Gastroesophageal sphincter (tissue), 4 donors: ENCODE data around the gene TMA7. TPM values are rescaled to one million over a fixed set of nuclear protein-coding genes. Genes with fewer than 3 reads are reported as not detected.

Source experiments
- ATAC-seq: fragments of 150-250 bp; one replicate; pipeline ENCODE4 v1.9.1; 2016; ENCODE audit warnings: mild to moderate bottlenecking, moderate library complexity
- H3K27ac ChIP-seq, 4 donors: fragments of 200-600 bp; sonication (generic) in 3 of 4; 1 replicate in 3 of 4; 2 replicates in 1 of 4; pipeline ENCODE4 v1.5.1; 2016 to 2019
- H3K27me3 ChIP-seq: fragments of 200-600 bp; sonication (generic); one replicate; pipeline ENCODE4 v1.5.1; 2019
- H3K36me3 ChIP-seq, 2 donors: fragments of 200-600 bp; sonication (generic); one replicate each; pipeline ENCODE4 v1.5.1; 2019; ENCODE audit warnings: control low read depth in 1 of 2
- H3K4me1 ChIP-seq, 3 donors: fragments of 200-600 bp; sonication (generic); 1 replicate in 2 of 3; 2 replicates in 1 of 3; pipeline ENCODE4 v1.5.1; 2016 to 2019; ENCODE audit warnings: control low read depth in 2 of 3
- H3K4me3 ChIP-seq, 2 donors: fragments of 200-600 bp; sonication (generic); one replicate each; pipeline ENCODE4 v1.5.1; 2019; ENCODE audit warnings: mild to moderate bottlenecking in 1 of 2, moderate library complexity in 1 of 2
- H3K9me3 ChIP-seq, 3 donors: fragments of 200-600 bp; sonication (generic); one replicate each; pipeline ENCODE4 v1.5.1; 2017 to 2019; ENCODE audit warnings: control low read depth in 2 of 3
- EP300 ChIP-seq: sonication (generic); formaldehyde crosslinking; IDR thresholded peaks from one replicate; pipeline ENCODE4 v1.6.1; 2017; ENCODE audit warnings: antibody characterized with exemption, mild to moderate bottlenecking
- POLR2A ChIP-seq, 2 donors: fragments of 450-650 bp; IDR thresholded peaks; one replicate each; pipeline ENCODE4 v1.6.1; 2017; ENCODE audit warnings: antibody characterized with exemption in 2 of 2, mild to moderate bottlenecking in 2 of 2, moderate library complexity in 1 of 2
- POLR2AphosphoS5 ChIP-seq: sonication (generic); formaldehyde crosslinking; IDR thresholded peaks from one replicate; pipeline ENCODE4 v1.6.1; 2017; ENCODE audit warnings: antibody characterized with exemption
- WGBS, 2 donors: methylation state at CpG; one replicate each; pipeline ENCODE4 v1.1.5; 2018; ENCODE audit warnings: low coverage in 1 of 2; 5-methylcytosine and 5-hydroxymethylcytosine counted together
- total RNA-seq, 4 donors: library from RNA; depleted of rRNA; stranded (reverse); fragments of >200 nt; gene quantifications; one replicate each; pipeline ENCODE4 v1.1.0, GENCODE V29; 2016
- TF ChIP-seq, protein P1 (sequence below), 4 experiments: fragments of 200-600 bp in 2 of 4; fragments of 450-650 bp in 2 of 4; sonication (generic) in 1 of 4; IDR thresholded peaks; one replicate each; pipeline ENCODE4 v1.5.1; 2017 to 2019; ENCODE audit warnings: antibody characterized with exemption in 4 of 4, mild to moderate bottlenecking in 2 of 4, moderate library complexity in 2 of 4

Gene TMA7
- total RNA-seq, 4 donors from 2014 or later = 200 to 329 (median 260) TPM

DNA sequence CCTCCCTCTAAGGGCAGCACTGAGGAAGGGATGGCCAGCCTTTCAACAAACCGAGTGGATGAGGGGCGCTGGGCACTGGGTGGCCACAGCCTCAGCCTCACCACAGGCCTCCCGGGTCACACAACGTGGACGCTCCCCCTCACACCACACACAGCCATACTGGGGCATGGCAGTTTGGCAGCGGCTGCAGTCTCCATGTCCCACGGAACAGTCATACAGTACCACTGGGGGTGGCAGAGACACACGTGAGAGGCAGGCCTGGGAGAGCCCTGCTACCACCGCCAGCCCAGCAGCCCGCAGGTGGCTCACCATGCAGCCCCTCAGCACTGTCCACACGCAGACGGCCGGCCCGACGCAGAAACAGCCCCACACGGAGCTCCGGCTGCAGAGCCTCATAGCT is 21.9 kb upstream of the TMA7 start:
- TF ChIP-seq EP300 = no peak
- Histone ChIP-seq H3K27me3 (no peaks in the 10 kb centered on the region), H3K27ac (peak overlapping the region in 1 of 4 donors; percentile 17), H3K4me3 (no peak overlapping the region), H3K36me3 (peaks cover 0 to 100% of the 10 kb centered on the region in 2 donors), H3K4me1 (peaks cover 0 to 54% (median 0%) of the 10 kb centered on the region in 3 donors), H3K9me3 (no peaks in the 10 kb centered on the region)
- no peak for ATAC-seq
- WGBS, 2 donors = no CpG with 5 or more reads among the region's 17 CpGs

DNA sequence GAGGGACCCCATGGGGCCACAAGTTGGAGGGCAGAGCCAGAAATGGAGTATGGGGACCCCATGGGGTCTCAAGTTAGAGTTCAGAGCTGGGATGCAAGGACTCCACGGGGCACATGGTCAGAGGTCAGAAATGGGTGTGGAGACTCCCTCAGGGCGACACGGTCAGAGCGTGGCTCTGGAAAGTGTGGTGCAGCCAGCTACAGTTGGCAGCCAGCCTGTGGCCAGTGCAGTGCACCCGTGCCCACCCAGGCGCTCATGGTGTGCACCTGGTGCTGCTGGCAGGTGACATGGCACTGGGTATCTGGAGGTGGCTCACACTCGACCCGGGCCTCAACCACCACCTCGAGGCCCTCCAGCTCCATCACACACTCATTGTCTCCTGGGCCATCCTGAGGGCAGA is 21.4 kb upstream of the TMA7 start:
- H3K36me3 ChIP-seq = peaks cover 0 to 100% of the 10 kb centered on the region in 2 donors
- TF ChIP-seq EP300 = no peak
- TF ChIP-seq, protein P1, sequence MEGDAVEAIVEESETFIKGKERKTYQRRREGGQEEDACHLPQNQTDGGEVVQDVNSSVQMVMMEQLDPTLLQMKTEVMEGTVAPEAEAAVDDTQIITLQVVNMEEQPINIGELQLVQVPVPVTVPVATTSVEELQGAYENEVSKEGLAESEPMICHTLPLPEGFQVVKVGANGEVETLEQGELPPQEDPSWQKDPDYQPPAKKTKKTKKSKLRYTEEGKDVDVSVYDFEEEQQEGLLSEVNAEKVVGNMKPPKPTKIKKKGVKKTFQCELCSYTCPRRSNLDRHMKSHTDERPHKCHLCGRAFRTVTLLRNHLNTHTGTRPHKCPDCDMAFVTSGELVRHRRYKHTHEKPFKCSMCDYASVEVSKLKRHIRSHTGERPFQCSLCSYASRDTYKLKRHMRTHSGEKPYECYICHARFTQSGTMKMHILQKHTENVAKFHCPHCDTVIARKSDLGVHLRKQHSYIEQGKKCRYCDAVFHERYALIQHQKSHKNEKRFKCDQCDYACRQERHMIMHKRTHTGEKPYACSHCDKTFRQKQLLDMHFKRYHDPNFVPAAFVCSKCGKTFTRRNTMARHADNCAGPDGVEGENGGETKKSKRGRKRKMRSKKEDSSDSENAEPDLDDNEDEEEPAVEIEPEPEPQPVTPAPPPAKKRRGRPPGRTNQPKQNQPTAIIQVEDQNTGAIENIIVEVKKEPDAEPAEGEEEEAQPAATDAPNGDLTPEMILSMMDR (IDR thresholded peaks at IDR 0.05) = no peak
- no peak for TF ChIP-seq POLR2AphosphoS5
- no peak for TF ChIP-seq POLR2A (IDR thresholded peaks at IDR 0.05)
- peak overlapping the region in 1 of 4 donors; percentile 17 for H3K27ac ChIP-seq
- H3K4me1 ChIP-seq = peaks cover 0 to 54% (median under 1%) of the 10 kb centered on the region in 3 donors
- WGBS, 2 donors = 55 to 85% methylated on average over 2 to 5 of the region's 9 CpGs
- H3K4me3 ChIP-seq = no peak overlapping the region
- no peaks in the 10 kb centered on the region for H3K27me3 ChIP-seq
- ATAC-seq = no peak
- no peaks in the 10 kb centered on the region for H3K9me3 ChIP-seq

DNA sequence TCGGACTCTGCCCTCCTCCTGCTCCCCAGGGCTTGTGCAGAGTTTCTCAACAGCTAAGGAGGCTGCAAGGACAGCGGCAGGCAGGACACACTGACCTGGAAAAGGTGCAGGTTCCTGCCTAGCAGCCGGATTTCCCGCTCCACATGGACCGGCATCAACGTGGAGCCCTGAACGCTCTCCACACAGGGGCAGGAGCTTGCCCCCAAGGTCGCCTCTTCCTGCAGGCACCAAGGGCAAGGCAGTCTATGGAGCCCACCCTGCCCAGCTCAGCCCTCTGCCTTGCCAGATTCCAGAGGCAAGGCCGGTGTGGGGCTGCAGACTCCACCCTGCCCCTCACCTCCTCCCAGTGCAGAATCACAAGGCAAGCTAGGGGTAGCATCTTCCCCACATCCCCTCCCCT is 20.9 kb upstream of the TMA7 start:
- Histone ChIP-seq H3K4me1 (peaks cover 0 to 54% (median 6%) of the 10 kb centered on the region in 3 donors), H3K9me3 (no peaks in the 10 kb centered on the region), H3K27ac (no peak overlapping the region), H3K36me3 (peaks cover 0 to 100% of the 10 kb centered on the region in 2 donors), H3K4me3 (no peak overlapping the region), H3K27me3 (no peaks in the 10 kb centered on the region)
- ATAC-seq = no peak
- TF ChIP-seq POLR2A (IDR thresholded peaks at IDR 0.05) (no peak), EP300 (no peak), POLR2AphosphoS5 (no peak)
- TF ChIP-seq, protein P1 (IDR thresholded peaks at IDR 0.05) = no peak
- no CpG with 5 or more reads among the region's 9 CpGs for WGBS, 2 donors

DNA sequence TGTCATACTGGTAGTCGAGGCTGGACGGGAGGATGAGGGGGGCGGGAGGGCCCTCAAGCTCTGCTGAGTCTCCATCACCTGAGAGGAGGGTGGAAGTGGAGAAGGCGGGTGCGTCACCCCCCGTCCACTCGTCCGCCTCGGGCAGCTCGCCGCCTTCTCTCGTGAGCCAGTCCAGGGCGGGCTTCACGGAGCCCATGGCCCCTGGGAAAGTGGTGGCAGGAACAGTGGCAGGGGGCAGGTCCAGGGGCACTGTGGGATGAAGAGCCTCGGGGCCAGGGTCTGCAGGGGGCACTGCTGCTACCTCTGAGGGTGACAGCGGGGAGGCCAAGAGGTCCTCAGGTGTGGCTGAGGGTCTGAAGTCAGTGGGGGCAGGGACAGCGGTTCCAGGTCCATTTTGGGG is 20.5 kb upstream of the TMA7 start:
- H3K27me3 ChIP-seq = no peaks in the 10 kb centered on the region
- no peaks in the 10 kb centered on the region for H3K9me3 ChIP-seq
- WGBS, 2 donors = 80% methylated on average over 1 of the region's 17 CpGs; no CpG with 5 or more reads in 1 of the 2 donors
- H3K27ac ChIP-seq = no peak overlapping the region
- H3K36me3 ChIP-seq = peaks cover 0 to 98% of the 10 kb centered on the region in 2 donors
- TF ChIP-seq, protein P1 (IDR thresholded peaks at IDR 0.05) = no peak
- TF ChIP-seq EP300 (no peak), POLR2AphosphoS5 (no peak), POLR2A (IDR thresholded peaks at IDR 0.05) (no peak)
- H3K4me3 ChIP-seq = no peak overlapping the region
- H3K4me1 ChIP-seq = peaks cover 0 to 54% (median 10%) of the 10 kb centered on the region in 3 donors
- no peak for ATAC-seq

DNA sequence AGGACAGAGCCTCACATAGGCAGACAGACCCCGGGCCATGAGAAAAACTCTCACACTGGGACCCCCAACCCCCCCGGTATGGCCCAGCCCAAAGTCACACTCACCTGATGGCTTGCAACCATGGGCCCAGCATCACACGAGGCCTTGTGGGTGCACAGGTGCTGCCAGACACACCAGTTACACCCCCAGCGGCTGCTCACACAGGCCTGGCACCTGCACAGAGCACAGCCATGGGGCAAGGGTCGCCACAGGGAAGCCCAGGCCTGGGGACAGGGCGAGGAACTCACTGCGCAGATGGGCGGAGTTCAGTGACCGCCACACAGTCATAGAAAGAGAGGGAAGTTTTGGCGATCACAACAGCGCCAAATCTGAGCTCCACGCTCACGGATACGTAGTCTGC is 19.5 kb upstream of the TMA7 start:
- Histone ChIP-seq H3K27ac (no peak overlapping the region), H3K27me3 (no peaks in the 10 kb centered on the region), H3K4me3 (no peak overlapping the region), H3K4me1 (peaks cover 0 to 54% (median 20%) of the 10 kb centered on the region in 3 donors), H3K9me3 (no peaks in the 10 kb centered on the region), H3K36me3 (peaks cover 0 to 88% of the 10 kb centered on the region in 2 donors)
- 85 to 100% methylated on average over 3 to 7 of the region's 14 CpGs for WGBS, 2 donors
- no peak for ATAC-seq
- TF ChIP-seq POLR2A (IDR thresholded peaks at IDR 0.05) (no peak), POLR2AphosphoS5 (no peak), EP300 (no peak)
- TF ChIP-seq, protein P1 (IDR thresholded peaks at IDR 0.05) = no peak
